Measurements from ENCODE around the gene CTSH.

Gene CTSH

GRCh38 chr15:78944669-78945407 is at the start of gene CTSH:
CTSH (minus strand) TSS chr15:78945046; CDS start chr15:78944981, 65 bp downstream.
- peak; percentile 40 to 61 for DNase-seq (ENCODE audit: low read depth in 2 of 2)

- DNase-seq (ENCODE audit: low read depth in 2 of 2) = no peak
Measured at GRCh38 chr15:78993931-78994530, 49.2 kb upstream of the CTSH start.

GRCh38 chr15:78993257-78993930 is 48.5 kb upstream of the CTSH start:
- no peak for DNase-seq (ENCODE audit: low read depth in 2 of 2)

GRCh38 chr15:78992416-78993256 is 47.8 kb upstream of the CTSH start:
- no peak for DNase-seq (ENCODE audit: low read depth in 2 of 2)

- no peak for DNase-seq (ENCODE audit: low read depth in 2 of 2)
Measured at GRCh38 chr15:78991879-78992278, 47.0 kb upstream of the CTSH start.

GRCh38 chr15:78991476-78991875 is 46.6 kb upstream of the CTSH start:
- no peak for DNase-seq (ENCODE audit: low read depth in 2 of 2)

- DNase-seq (ENCODE audit: low read depth in 2 of 2) = no peak
Measured at GRCh38 chr15:78990278-78990677, 45.4 kb upstream of the CTSH start.

- no peak for DNase-seq (ENCODE audit: low read depth in 2 of 2)
Measured at GRCh38 chr15:78989701-78990240, 44.9 kb upstream of the CTSH start.

- DNase-seq (ENCODE audit: low read depth in 2 of 2) = no peak
Measured at GRCh38 chr15:78988361-78988911, 43.6 kb upstream of the CTSH start.

- no peak for DNase-seq (ENCODE audit: low read depth in 2 of 2)
Measured at GRCh38 chr15:78987556-78988360, 42.9 kb upstream of the CTSH start.

GRCh38 chr15:78985859-78986475 is 41.1 kb upstream of the CTSH start:
- no peak for DNase-seq (ENCODE audit: low read depth in 2 of 2)

- DNase-seq (ENCODE audit: low read depth in 2 of 2) = no peak
Measured at GRCh38 chr15:78984041-78984440, 39.2 kb upstream of the CTSH start.

- no peak for DNase-seq (ENCODE audit: low read depth in 2 of 2)
Measured at GRCh38 chr15:78983146-78983918, 38.5 kb upstream of the CTSH start.

- DNase-seq (ENCODE audit: low read depth in 2 of 2) = no peak
Measured at GRCh38 chr15:78982736-78983135, 37.9 kb upstream of the CTSH start.

- no peak for DNase-seq (ENCODE audit: low read depth in 2 of 2)
Measured at GRCh38 chr15:78981532-78982313, 36.9 kb upstream of the CTSH start.

GRCh38 chr15:78979456-78980320 is 34.8 kb upstream of the CTSH start:
- no peak for DNase-seq (ENCODE audit: low read depth in 2 of 2)

GRCh38 chr15:78978601-78979179 is 33.8 kb upstream of the CTSH start:
- no peak for DNase-seq (ENCODE audit: low read depth in 2 of 2)

Measured in stimulated activated CD8-positive, alpha-beta memory T cell treated with anti-CD3 and anti-CD28 coated beads, Interleukin-15, amount 100 ng/mL, for 48 hours (primary cell).